ENCODE data around the gene MGAT5. TPM values are rescaled to one million over a fixed set of nuclear protein-coding genes. Genes with fewer than 3 reads are reported as not detected.

MGAT5 gene
- total RNA-seq, 2 experiments from 2014 or later = 36.9 to 42.2 TPM

- Mint-ChIP-seq H3K36me3 (ENCODE audit: low read depth) (peaks cover 8% of the 10 kb centered on the region), H3K9me3 (peaks cover 3% of the 10 kb centered on the region), H3K4me3 (no peak overlapping the region), H3K4me1 (ENCODE audit: low read depth) (peaks cover 84% of the 10 kb centered on the region), H3K27me3 (no peaks in the 10 kb centered on the region), H3K27ac (peak overlapping the region; percentile 90)
- ATAC-seq = no peak
- no peak for TF ChIP-seq CTCF (IDR thresholded peaks at IDR 0.05)
- ChIA-PET POLR2A (interaction anchor here (0.7 to 1.5 kb wide), 6 partner anchors 14 to 110 kb away, joined by 3 to 4 read pairs (median 3); partner anchors contain the start of gene MGAT5), CTCF (interaction anchor here (0.6 to 11.0 kb wide), 10 partner anchors 10 to 177 kb away, joined by 3 to 104 read pairs (median 3); no protein-coding TSS in a partner anchor)
- no peak for DNase-seq
- intact Hi-C loops (cut with micrococcal nuclease) = no loop called here
These were observed 19.3 kb upstream of the MGAT5 start for GRCh38 chr2:134234535-134234934.

- ChIA-PET POLR2A (interaction anchor here (1.3 to 1.5 kb wide), 4 partner anchors 15 to 115 kb away, joined by 3 to 4 read pairs (median 4); no protein-coding TSS in a partner anchor), CTCF (interaction anchor here (1.3 to 11.0 kb wide), 7 partner anchors 9 to 176 kb away, joined by 3 to 104 read pairs (median 7); no protein-coding TSS in a partner anchor)
- TF ChIP-seq CTCF (IDR thresholded peaks at IDR 0.05) = no peak
- Mint-ChIP-seq H3K27me3 (no peaks in the 10 kb centered on the region), H3K36me3 (ENCODE audit: low read depth) (peaks cover 5% of the 10 kb centered on the region), H3K4me1 (ENCODE audit: low read depth) (peaks cover 85% of the 10 kb centered on the region), H3K4me3 (no peak overlapping the region), H3K9me3 (peaks cover 3% of the 10 kb centered on the region), H3K27ac (peak overlapping the region; percentile 71)
- intact Hi-C loops (cut with micrococcal nuclease) = no loop called here
- ATAC-seq (peak; percentile 7), DNase-seq (no peak)
These were observed 18.2 kb upstream of the MGAT5 start for GRCh38 chr2:134235510-134236144.

- ChIA-PET POLR2A (no interaction called here), CTCF (interaction anchor here (1.2 to 1.8 kb wide), 2 partner anchors 12 to 13 kb away, joined by 3 to 4 read pairs; no protein-coding TSS in a partner anchor)
- H3K9me3 Mint-ChIP-seq = no peaks in the 10 kb centered on the region
- no peak overlapping the region for H3K4me3 Mint-ChIP-seq
- peaks cover 68% of the 10 kb centered on the region for H3K4me1 Mint-ChIP-seq (ENCODE audit: low read depth)
- DNase-seq (no peak), ATAC-seq (no peak)
- H3K27ac Mint-ChIP-seq = no peak overlapping the region
- no peak for TF ChIP-seq CTCF (IDR thresholded peaks at IDR 0.05)
- peaks cover 2% of the 10 kb centered on the region for H3K36me3 Mint-ChIP-seq (ENCODE audit: low read depth)
- intact Hi-C loops (cut with micrococcal nuclease) = no loop called here
- no peaks in the 10 kb centered on the region for H3K27me3 Mint-ChIP-seq
These were observed 15.5 kb upstream of the MGAT5 start for GRCh38 chr2:134238371-134238770.

- H3K4me1 Mint-ChIP-seq (ENCODE audit: low read depth) = peaks cover 68% of the 10 kb centered on the region
- H3K36me3 Mint-ChIP-seq (ENCODE audit: low read depth) = peaks cover 2% of the 10 kb centered on the region
- intact Hi-C loops (cut with micrococcal nuclease) = no loop called here
- no peak overlapping the region for H3K27ac Mint-ChIP-seq
- no peaks in the 10 kb centered on the region for H3K27me3 Mint-ChIP-seq
- H3K9me3 Mint-ChIP-seq = no peaks in the 10 kb centered on the region
- H3K4me3 Mint-ChIP-seq = no peak overlapping the region
- DNase-seq = no peak
- no peak for ATAC-seq
- ChIA-PET POLR2A (interaction anchor here (1.0 kb wide), 1 partner anchor 25 kb away, joined by 3 read pairs; no protein-coding TSS in a partner anchor), CTCF (interaction anchor here (1.3 to 2.5 kb wide), 2 partner anchors 121 to 172 kb away, joined by 5 to 9 read pairs; no protein-coding TSS in a partner anchor)
- TF ChIP-seq CTCF (IDR thresholded peaks at IDR 0.05) = no peak
These were observed 13.8 kb upstream of the MGAT5 start for GRCh38 chr2:134240061-134240460.

GRCh38 chr2:134241911-134242310 lies 12.0 kb upstream of the MGAT5 start:
- Mint-ChIP-seq H3K27ac (no peak overlapping the region), H3K9me3 (no peaks in the 10 kb centered on the region), H3K4me3 (no peak overlapping the region), H3K36me3 (ENCODE audit: low read depth) (no peaks in the 10 kb centered on the region), H3K27me3 (no peaks in the 10 kb centered on the region), H3K4me1 (ENCODE audit: low read depth) (peaks cover 67% of the 10 kb centered on the region)
- TF ChIP-seq CTCF (IDR thresholded peaks at IDR 0.05) = no peak
- intact Hi-C loops (cut with micrococcal nuclease) = no loop called here
- no peak for DNase-seq
- ChIA-PET CTCF (interaction anchor here (1.4 to 5.5 kb wide), 2 partner anchors 11 to 123 kb away, joined by 4 to 50 read pairs; no protein-coding TSS in a partner anchor), POLR2A (interaction anchor here (2.3 kb wide), 1 partner anchor 123 kb away, joined by 6 read pairs; no protein-coding TSS in a partner anchor)
- ATAC-seq = no peak
